ENCODE measurements around the gene CEP162.
"Not testable (repeated sequence)": the region's sequence is repeated elsewhere in the genome, so short reads cannot be mapped to it uniquely, and the experiment has no call there.

DNA sequence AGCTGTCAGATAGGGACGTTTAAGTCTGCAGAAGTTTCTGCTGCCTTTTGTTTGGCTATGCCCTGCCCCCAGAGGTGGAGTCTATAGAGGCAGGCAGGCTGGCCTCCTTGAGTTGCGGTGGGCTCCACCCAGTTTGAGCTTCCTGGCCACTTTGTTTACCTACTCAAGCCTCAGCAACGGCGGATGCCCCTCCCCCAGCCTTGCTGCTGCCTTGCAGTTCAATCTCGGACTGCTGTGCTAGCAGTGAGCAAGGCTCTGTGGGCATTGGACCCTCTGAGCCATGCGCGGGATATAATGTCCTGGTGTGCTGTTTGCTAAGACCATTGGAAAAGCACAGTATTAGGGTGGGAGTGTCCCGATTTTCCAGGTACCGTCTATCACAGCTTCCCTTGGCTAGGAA lies 94.1 kb downstream of the CEP162 start:
- TF ChIP-seq, protein P1, sequence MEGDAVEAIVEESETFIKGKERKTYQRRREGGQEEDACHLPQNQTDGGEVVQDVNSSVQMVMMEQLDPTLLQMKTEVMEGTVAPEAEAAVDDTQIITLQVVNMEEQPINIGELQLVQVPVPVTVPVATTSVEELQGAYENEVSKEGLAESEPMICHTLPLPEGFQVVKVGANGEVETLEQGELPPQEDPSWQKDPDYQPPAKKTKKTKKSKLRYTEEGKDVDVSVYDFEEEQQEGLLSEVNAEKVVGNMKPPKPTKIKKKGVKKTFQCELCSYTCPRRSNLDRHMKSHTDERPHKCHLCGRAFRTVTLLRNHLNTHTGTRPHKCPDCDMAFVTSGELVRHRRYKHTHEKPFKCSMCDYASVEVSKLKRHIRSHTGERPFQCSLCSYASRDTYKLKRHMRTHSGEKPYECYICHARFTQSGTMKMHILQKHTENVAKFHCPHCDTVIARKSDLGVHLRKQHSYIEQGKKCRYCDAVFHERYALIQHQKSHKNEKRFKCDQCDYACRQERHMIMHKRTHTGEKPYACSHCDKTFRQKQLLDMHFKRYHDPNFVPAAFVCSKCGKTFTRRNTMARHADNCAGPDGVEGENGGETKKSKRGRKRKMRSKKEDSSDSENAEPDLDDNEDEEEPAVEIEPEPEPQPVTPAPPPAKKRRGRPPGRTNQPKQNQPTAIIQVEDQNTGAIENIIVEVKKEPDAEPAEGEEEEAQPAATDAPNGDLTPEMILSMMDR (IDR thresholded peaks at IDR 0.05; ENCODE audit: low read depth, low read length, poor library complexity, severe bottlenecking), result not testable (repeated sequence)
- TF ChIP-seq EZH2phosphoT487 (IDR thresholded peaks at IDR 0.05; ENCODE audit: borderline replicate concordance, low read length), result not testable (repeated sequence)
